Measurements from ENCODE around the gene NFIA. TPM values are rescaled to one million over a fixed set of nuclear protein-coding genes. Genes with fewer than 3 reads are reported as not detected.

Gene NFIA
- total RNA-seq, 2 donors from 2014 or later: 61.4 to 86.3 TPM

DNA sequence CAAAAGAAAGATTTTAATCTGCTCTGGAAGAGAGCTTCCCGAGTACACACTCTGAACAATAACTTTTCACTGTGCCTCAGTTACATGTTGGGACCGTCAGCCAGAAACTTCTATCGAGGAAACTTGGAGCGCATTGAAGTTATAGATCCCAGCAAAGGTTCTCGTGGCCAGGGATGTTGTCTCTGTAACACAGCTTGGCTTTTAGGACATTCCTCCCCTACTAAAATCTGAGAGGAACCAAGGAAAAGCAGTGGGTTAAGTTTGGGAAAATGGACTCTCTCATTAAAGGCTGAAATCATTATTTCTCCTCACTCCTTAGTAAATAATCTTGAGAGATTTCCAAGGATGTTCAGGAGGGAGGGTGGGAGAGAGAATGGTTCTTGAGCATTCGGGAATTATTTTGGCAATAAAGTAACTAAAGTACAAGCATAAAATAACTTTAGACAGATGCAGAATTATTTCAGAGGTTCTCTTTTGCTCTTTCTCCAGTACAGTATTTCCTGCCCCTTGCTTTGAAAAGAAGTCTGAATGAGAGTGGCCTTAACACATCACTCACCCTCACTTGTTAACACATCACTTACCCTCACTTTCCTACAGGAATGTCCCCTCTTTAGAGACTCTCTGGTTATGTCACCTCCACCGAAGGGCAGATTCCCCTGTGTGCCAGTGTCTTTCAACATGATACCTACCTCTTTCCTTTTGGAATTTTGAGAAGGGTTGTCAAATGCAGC, 1.8 kb upstream of the NFIA start:
- peak overlapping the region in 1 of 2 donors; percentile 91 for H3K4me3 ChIP-seq
- 8% methylated on average over 7 of the region's 7 CpGs for WGBS
- no peaks in the 10 kb centered on the region for H3K9me3 ChIP-seq
- H3K36me3 ChIP-seq: no peaks in the 10 kb centered on the region
- no peak for TF ChIP-seq CTCF (IDR thresholded peaks at IDR 0.05)
- no peak for TF ChIP-seq POLR2A (IDR thresholded peaks at IDR 0.05)
- no peak for TF ChIP-seq POLR2AphosphoS5 (IDR thresholded peaks at IDR 0.05)
- no peak for DNase-seq (ENCODE audit: low spot score)
- intact Hi-C loops (cut with DNase I): loop anchor here (5.0 to 10.0 kb wide), 2 partner anchors 102 to 374 kb away; no protein-coding TSS in a partner anchor
- peaks cover 12% of the 10 kb centered on the region for H3K4me1 ChIP-seq (replicated peaks)
- H3K27ac ChIP-seq: peak overlapping the region; percentile 89 to 97
- H3K27me3 ChIP-seq (replicated peaks; ENCODE audit: insufficient read depth): no peaks in the 10 kb centered on the region

- DNase-seq (ENCODE audit: low spot score): no peak
- TF ChIP-seq POLR2A (IDR thresholded peaks at IDR 0.05): no peak
- TF ChIP-seq POLR2AphosphoS5 (IDR thresholded peaks at IDR 0.05): no peak
- TF ChIP-seq CTCF (IDR thresholded peaks at IDR 0.05): no peak
- under 1% methylated on average over 8 of the region's 8 CpGs for WGBS
- peak overlapping the region; percentile 89 to 91 for H3K4me3 ChIP-seq
- no peaks in the 10 kb centered on the region for H3K9me3 ChIP-seq
- H3K27me3 ChIP-seq (replicated peaks; ENCODE audit: insufficient read depth): no peaks in the 10 kb centered on the region
- H3K36me3 ChIP-seq: no peaks in the 10 kb centered on the region
- intact Hi-C loops (cut with DNase I): loop anchor here (5.0 to 10.0 kb wide), 2 partner anchors 101 to 374 kb away; no protein-coding TSS in a partner anchor
- H3K27ac ChIP-seq: peak overlapping the region; percentile 89 to 97
- peaks cover 12% of the 10 kb centered on the region for H3K4me1 ChIP-seq (replicated peaks)
Observed at GRCh38 chr1:61081144-61081685, 1.1 kb upstream of the NFIA start.

DNA sequence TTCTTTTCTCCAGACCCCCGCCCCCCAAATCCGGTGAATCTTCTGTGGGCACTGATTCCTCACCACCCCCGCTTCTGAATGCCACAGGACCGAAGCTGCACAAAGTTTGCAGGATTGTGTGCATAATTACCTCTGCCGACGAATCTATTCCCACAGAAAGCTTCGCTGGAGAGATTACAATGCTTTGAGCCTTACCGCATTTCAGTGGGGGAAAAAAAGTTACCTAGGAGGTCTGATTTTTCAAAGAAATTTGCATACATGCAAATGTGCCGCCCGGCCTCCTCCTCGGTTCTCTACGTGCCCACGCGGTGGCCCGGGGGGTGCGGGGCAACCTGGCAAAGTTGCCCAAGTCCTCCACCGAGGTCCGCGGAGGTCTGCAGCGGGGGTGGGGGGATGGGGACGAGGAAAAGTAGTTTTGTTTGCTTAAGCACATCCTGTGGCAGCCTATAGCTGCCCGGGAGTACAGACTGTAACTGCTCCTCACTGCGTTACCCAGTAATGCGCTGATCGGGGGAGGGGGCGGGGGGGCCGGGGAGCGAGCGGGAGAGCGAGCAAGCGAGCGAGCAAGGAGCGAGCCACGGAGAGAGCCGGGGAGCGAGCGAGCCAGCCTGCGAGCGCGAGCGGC, 563 bp upstream of the NFIA start:
- intact Hi-C loops (cut with DNase I): loop anchor here (5.0 to 10.0 kb wide), 2 partner anchors 101 to 373 kb away; no protein-coding TSS in a partner anchor
- no peak for TF ChIP-seq POLR2A (IDR thresholded peaks at IDR 0.05)
- no peak for TF ChIP-seq CTCF (IDR thresholded peaks at IDR 0.05)
- 2% methylated on average over 39 of the region's 41 CpGs for WGBS

GRCh38 chr1:61083013-61083806, 849 bp downstream of the NFIA start:
- WGBS: under 1% methylated on average over 104 of the region's 105 CpGs
- H3K36me3 ChIP-seq: peaks cover 0 to 2% of the 10 kb centered on the region in 2 donors
- H3K27me3 ChIP-seq (replicated peaks; ENCODE audit: insufficient read depth): no peaks in the 10 kb centered on the region
- peak overlapping the region; percentile 89 to 97 for H3K27ac ChIP-seq
- H3K4me1 ChIP-seq (replicated peaks): peaks cover 12% of the 10 kb centered on the region
- intact Hi-C loops (cut with DNase I): loop anchor here (5.0 to 10.0 kb wide), 2 partner anchors 99 to 372 kb away; no protein-coding TSS in a partner anchor
- DNase-seq (ENCODE audit: low spot score): no peak
- TF ChIP-seq CTCF (IDR thresholded peaks at IDR 0.05): no peak
- TF ChIP-seq POLR2AphosphoS5 (IDR thresholded peaks at IDR 0.05): no peak
- no peak for TF ChIP-seq POLR2A (IDR thresholded peaks at IDR 0.05)
- H3K9me3 ChIP-seq: no peaks in the 10 kb centered on the region
- H3K4me3 ChIP-seq: peak overlapping the region; percentile 89 to 91

More for the DNA sequence above, 563 bp upstream of the NFIA start:
- Histone ChIP-seq H3K36me3 (no peaks in the 10 kb centered on the region), H3K9me3 (no peaks in the 10 kb centered on the region), H3K4me3 (peak overlapping the region; percentile 89 to 91), H3K4me1 (replicated peaks) (peaks cover 12% of the 10 kb centered on the region), H3K27ac (peak overlapping the region; percentile 89 to 97), H3K27me3 (replicated peaks; ENCODE audit: insufficient read depth) (no peaks in the 10 kb centered on the region)
- DNase-seq (ENCODE audit: low spot score): no peak

Measured in prostate gland (tissue), 2 donors.